HepG2 (cell line): Measurements from ENCODE around the gene HDLBP. TPM values are rescaled to one million over a fixed set of nuclear protein-coding genes. Genes with fewer than 3 reads are reported as not detected.

Source experiments
- ARNT2 ChIP-seq: sonication (generic); formaldehyde crosslinking; IDR thresholded peaks from 2 replicates; pipeline ENCODE4 v1.8.0; 2022; ENCODE audit warnings: mild to moderate bottlenecking, low read depth, missing genetic modification reagents, moderate library complexity
- ATM ChIP-seq: fragments of 450-650 bp; IDR thresholded peaks from 2 replicates; pipeline ENCODE4 v1.7.1; 2017; ENCODE audit warnings: mild to moderate bottlenecking, borderline replicate concordance
- FIP1L1 ChIP-seq: fragments of 200-400 bp; formaldehyde crosslinking; IDR thresholded peaks from 2 replicates; pipeline ENCODE4 v1.6.1; 2018; ENCODE audit warnings: low read depth, mild to moderate bottlenecking, low read length, moderate library complexity, borderline replicate concordance; ENCODE audit not compliant: insufficient read depth
- HHEX ChIP-seq: IDR thresholded peaks from 2 replicates; pipeline ENCODE4 v1.6.1; 2016; ENCODE audit warnings: control low read depth
- HNF4A ChIP-seq: sonication (generic); formaldehyde crosslinking; IDR thresholded peaks from 2 replicates; pipeline ENCODE4 v1.4.0; 2020; ENCODE audit warnings: missing genetic modification reagents
- KAT7 ChIP-seq: IDR thresholded peaks from 2 replicates; pipeline ENCODE4 v1.6.1; 2018; ENCODE audit warnings: borderline replicate concordance, missing compliant biosample characterization
- RFX3 ChIP-seq: IDR thresholded peaks from 2 replicates; pipeline ENCODE4 v1.6.1; 2016; ENCODE audit warnings: missing biosample characterization, missing genetic modification reagents
- RNF219 ChIP-seq: sonication (generic); formaldehyde crosslinking; IDR thresholded peaks from 2 replicates; pipeline ENCODE4 v1.5.0; 2020; ENCODE audit warnings: mild to moderate bottlenecking, missing genetic modification reagents
- SRSF1 ChIP-seq: fragments of 200-400 bp; formaldehyde crosslinking; optimal IDR thresholded peaks from 2 replicates; pipeline ENCODE3; 2017; ENCODE audit warnings: mild to moderate bottlenecking, low read depth, low read length, moderate library complexity
- TBL1XR1 ChIP-seq: fragments of 150-350 bp; IDR thresholded peaks from 2 replicates; pipeline ENCODE4 v1.6.1; 2014; ENCODE audit warnings: borderline replicate concordance, low read length; ENCODE audit not compliant: partially characterized antibody
- TFDP2 ChIP-seq: sonication (generic); formaldehyde crosslinking; IDR thresholded peaks from 2 replicates; pipeline ENCODE4 v1.4.0; 2020; ENCODE audit warnings: missing genetic modification reagents
- TMF1 ChIP-seq: sonication (generic); formaldehyde crosslinking; IDR thresholded peaks from 2 replicates; pipeline ENCODE4 v1.8.1; 2022; ENCODE audit warnings: low read depth, missing genetic modification reagents
- ZBTB21 ChIP-seq: sonication (generic); formaldehyde crosslinking; IDR thresholded peaks from 2 replicates; pipeline ENCODE4 v1.4.0; 2020; ENCODE audit warnings: missing genetic modification reagents
- ZBTB38 ChIP-seq: sonication (generic); formaldehyde crosslinking; IDR thresholded peaks from 2 replicates; pipeline ENCODE4 v1.5.1; 2020; ENCODE audit warnings: mild to moderate bottlenecking, missing genetic modification reagents
- ZNF160 ChIP-seq: sonication (generic); formaldehyde crosslinking; IDR thresholded peaks from 2 replicates; pipeline ENCODE4 v1.8.0; 2022; ENCODE audit warnings: mild to moderate bottlenecking, inconsistent platforms, missing genetic modification reagents
- ZNF484 ChIP-seq: sonication (generic); formaldehyde crosslinking; IDR thresholded peaks from 2 replicates; pipeline ENCODE4 v1.5.1; 2020; ENCODE audit warnings: mild to moderate bottlenecking, low read depth, missing genetic modification reagents, borderline replicate concordance
- ZNF547 ChIP-seq: sonication (generic); formaldehyde crosslinking; IDR thresholded peaks from 2 replicates; pipeline ENCODE4 v1.5.1; 2020; ENCODE audit warnings: mild to moderate bottlenecking, missing genetic modification reagents
- ZNF557 ChIP-seq: sonication (generic); formaldehyde crosslinking; IDR thresholded peaks from 2 replicates; pipeline ENCODE4 v1.4.0; 2020; ENCODE audit warnings: missing genetic modification reagents
- ZNF691 ChIP-seq: sonication (generic); formaldehyde crosslinking; IDR thresholded peaks from 2 replicates; pipeline ENCODE4 v1.4.0; 2020; ENCODE audit warnings: missing genetic modification reagents, low read depth, mild to moderate bottlenecking, borderline replicate concordance
- ZNF772 ChIP-seq: sonication (generic); formaldehyde crosslinking; IDR thresholded peaks from 2 replicates; pipeline ENCODE4 v1.5.0; 2020; ENCODE audit warnings: mild to moderate bottlenecking, missing genetic modification reagents
- ZUFSP ChIP-seq: sonication (generic); formaldehyde crosslinking; IDR thresholded peaks from 2 replicates; pipeline ENCODE4 v1.9.0; 2021; ENCODE audit warnings: missing genetic modification reagents, mild to moderate bottlenecking, borderline replicate concordance
- polyA plus RNA-seq, 8 experiments: library from polyadenylated mRNA; depleted of rRNA in 3 of 8; stranded (reverse) in 7 of 8; unstranded in 1 of 8; fragments of >200 nt; fragmentation: Illumina TruSeq in 4 of 8; extraction: Trizol in 4 of 8; gene quantifications; 2 replicates each; pipeline versions ENCODE4 v1.2.1 to v1.2.3, GENCODE V29; 2011 to 2016; ENCODE audit warnings: low read depth in 4 of 8, missing spikeins in 1 of 8, mixed read lengths in 1 of 8; ENCODE audit not compliant: insufficient read depth in 1 of 8
- total RNA-seq, 5 experiments: library from RNA; depleted of rRNA; stranded (reverse); fragments of >200 nt; fragmentation: Illumina TruSeq; extraction: Trizol; gene quantifications; 2 replicates each; pipeline ENCODE4 v1.2.3, GENCODE V29; 2016; ENCODE audit warnings: low read depth in 1 of 5

Gene HDLBP
- total and polyA plus RNA-seq, 2 of the 13 experiments (the other 11 are each of a cell fraction or from before 2014, with no cell fraction given) = 464 to 707 TPM

GRCh38 chr2:241315093-241315878 is at the start of gene HDLBP (continued):
- no peak for TF ChIP-seq ZUFSP (CRISPR knock-in tag)
- peak; percentile 86; the same call in 1 of the 2 replicates for TF ChIP-seq ZNF772 (CRISPR knock-in tag)
- peak; percentile 22; the same call in 1 of the 2 replicates for TF ChIP-seq RFX3 (CRISPR knock-in tag)
- peak; percentile 90 for TF ChIP-seq TFDP2 (CRISPR knock-in tag)
- peak; percentile 78; the same call in 1 of the 2 replicates for TF ChIP-seq ZNF557 (CRISPR knock-in tag)
- TF ChIP-seq KAT7 = peak; percentile 73
- TF ChIP-seq SRSF1 = peak; percentile 59
- peak; percentile 96 for TF ChIP-seq ARNT2 (CRISPR knock-in tag)
- 0 out of 2 replicates have a peak, but pooled peaks have one; percentile 13 for TF ChIP-seq FIP1L1
- TF ChIP-seq ZBTB21 (CRISPR knock-in tag) = no peak; the same call in 1 of the 2 replicates
- no peak; the same call in 1 of the 2 replicates for TF ChIP-seq TMF1 (CRISPR knock-in tag)
- TF ChIP-seq ZBTB38 (CRISPR knock-in tag) = peak; percentile 83; the same call in 1 of the 2 replicates
- TF ChIP-seq ZNF691 (CRISPR knock-in tag) = peak; percentile 95; the same call in 1 of the 2 replicates
- no peak for TF ChIP-seq TBL1XR1
- no peak for TF ChIP-seq HHEX (CRISPR knock-in tag)
- no peak for TF ChIP-seq ATM
- TF ChIP-seq ZNF484 (CRISPR knock-in tag) = no peak
- peak; percentile 64; the same call in 1 of the 2 replicates for TF ChIP-seq ZNF160
- peak; percentile 92 for TF ChIP-seq ZNF547 (CRISPR knock-in tag)
- peak; percentile 45; the same call in 1 of the 2 replicates for TF ChIP-seq RNF219 (CRISPR knock-in tag)
- peak; percentile 23 for TF ChIP-seq HNF4A (CRISPR knock-in tag)
